Left hindlimb (tissue), 1 donor: ENCODE measurements around the gene GOLGA6D.
"Not testable (repeated sequence)": the region's sequence is repeated elsewhere in the genome, so short reads cannot be mapped to it uniquely, and the experiment has no call there.

Experiments used
- DNase-seq: peaks from one replicate; pipeline ENCODE4 v3.0.0-alpha.2; 2018

The GOLGA6D gene, protein sequence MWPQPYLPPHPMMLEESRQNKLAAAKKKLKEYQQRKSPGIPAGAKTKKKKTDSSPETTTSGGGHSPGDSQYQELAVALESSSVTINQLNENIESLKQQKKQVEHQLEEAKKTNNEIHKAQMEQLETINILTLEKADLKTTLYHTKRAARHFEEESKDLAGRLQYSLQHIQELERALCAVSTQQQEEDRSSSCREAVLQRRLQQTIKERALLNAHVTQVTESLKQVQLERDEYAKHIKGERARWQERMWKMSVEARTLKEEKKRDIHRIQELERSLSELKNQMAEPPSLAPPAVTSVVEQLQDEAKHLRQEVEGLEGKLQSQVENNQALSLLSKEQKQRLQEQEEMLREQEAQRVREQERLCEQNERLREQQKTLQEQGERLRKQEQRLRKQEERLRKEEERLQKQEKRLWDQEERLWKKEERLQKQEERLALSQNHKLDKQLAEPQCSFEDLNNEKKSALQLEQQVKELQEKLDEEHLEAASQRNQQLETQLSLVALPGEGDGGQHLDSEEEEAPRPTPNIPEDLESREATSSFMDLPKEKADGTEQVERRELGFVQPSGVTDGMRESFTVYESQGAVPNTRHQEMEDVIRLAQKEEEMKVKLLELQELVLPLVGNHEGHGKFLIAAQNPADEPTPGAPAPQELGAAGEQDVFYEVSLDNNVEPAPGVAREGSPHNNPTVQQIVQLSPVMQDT

DNA sequence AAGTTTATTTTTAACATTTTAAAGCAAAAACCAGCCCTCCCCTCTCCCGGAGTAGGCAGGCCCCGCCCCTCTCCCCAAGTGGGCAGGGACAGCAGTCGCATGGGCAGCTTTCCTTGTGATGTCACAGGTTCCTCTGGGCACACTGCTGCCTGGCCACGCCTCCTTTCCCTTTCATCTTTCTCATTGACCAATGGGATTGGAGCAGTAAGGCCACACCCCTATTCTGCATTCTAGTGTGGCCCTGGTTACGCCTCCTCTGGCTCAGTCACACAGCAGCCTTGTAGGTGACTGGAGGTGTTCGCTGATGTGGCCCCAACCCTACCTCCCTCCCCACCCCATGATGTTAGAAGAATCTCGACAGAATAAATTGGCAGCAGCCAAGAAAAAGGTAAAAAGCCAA is at the start of gene GOLGA6D:
TSS of gene GOLGA6D (plus strand) at position 264 of the 400 bp plus-strand sequence. CDS start at position 305, 41 bp downstream.
- not testable (repeated sequence) for DNase-seq

GRCh38 chr15:75233504-75234190 is 49.0 kb upstream of the GOLGA6D start:
- DNase-seq = no peak

- no peak for DNase-seq
Measured at GRCh38 chr15:75234191-75234810, 48.3 kb upstream of the GOLGA6D start.

GRCh38 chr15:75235051-75235673 is 47.5 kb upstream of the GOLGA6D start:
- DNase-seq = no peak

GRCh38 chr15:75235760-75236729 is 46.6 kb upstream of the GOLGA6D start:
- no peak for DNase-seq

DNA sequence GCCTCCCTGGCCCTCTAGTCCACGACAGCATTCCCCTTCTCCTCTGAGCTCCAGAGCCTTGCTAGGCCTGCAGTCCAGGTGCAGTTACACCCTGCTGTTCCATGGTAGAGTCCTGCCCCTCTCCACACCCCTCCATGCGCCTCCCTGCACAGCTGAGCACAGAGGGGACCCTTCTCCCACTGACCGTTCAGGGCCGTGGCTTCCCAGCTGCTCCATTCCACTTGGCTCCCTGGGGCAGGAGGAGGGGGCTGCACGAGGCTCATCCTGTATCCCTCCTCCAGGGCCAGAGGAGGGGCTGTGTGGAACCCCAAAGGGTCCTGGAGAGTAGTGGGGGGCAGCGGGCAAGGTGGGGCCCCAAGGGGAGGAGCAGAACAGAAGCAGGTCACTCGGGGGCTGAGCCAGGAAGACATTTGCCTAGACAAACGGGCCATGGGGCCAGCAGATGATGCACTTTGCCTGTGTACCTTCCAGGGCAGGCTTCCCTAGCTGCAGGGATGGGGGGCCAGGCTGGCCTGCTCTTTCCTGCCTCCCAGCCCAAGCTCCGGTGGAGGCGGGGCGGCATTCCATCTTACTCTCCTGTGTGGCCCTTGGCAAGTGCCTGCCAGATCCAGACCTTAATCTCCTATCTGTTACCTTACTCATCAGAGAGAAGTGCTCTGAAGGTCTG is 45.2 kb upstream of the GOLGA6D start:
- no peak for DNase-seq

DNA sequence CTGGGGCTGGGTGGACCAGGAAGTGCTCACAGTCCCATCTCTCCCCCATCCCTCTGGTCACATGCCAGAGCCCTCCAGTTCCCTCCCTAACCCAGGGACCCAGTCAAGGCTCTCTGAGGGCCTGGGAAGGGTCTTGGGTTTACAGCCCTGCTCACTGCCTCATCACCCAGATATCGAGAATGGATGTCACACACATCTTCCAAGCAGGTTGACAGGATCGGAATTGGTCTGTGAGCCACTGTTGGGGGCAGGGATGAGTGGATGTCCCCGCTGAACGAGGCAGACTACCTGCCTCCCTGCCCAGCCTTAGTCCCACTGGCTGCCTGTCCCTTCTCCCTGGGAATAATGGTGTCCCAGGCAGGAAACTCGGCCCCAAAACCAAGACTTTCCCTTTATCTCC is 44.5 kb upstream of the GOLGA6D start:
- DNase-seq = no peak

- not testable (repeated sequence) for DNase-seq
Measured at GRCh38 chr15:75245741-75246140, 36.9 kb upstream of the GOLGA6D start.

DNA sequence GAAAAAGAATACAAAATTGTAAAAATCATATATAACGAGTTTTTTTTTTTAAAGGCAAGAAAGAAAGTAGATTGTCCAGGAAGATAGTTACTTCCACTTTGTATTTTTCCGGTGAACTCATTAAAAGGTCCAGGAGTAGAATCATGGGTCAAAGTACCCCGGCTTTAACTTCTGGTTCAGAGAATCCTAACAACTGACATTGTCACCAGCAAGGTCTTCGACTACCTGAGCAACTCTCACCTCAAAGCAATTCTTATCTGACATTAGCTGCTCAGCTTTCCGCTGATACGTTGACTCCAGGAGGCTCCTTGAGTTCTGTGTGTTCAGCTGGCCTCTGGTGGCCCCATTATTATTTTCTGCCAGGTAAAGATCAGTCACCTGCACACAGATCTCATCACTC is 33.6 kb upstream of the GOLGA6D start:
- not testable (repeated sequence) for DNase-seq

DNA sequence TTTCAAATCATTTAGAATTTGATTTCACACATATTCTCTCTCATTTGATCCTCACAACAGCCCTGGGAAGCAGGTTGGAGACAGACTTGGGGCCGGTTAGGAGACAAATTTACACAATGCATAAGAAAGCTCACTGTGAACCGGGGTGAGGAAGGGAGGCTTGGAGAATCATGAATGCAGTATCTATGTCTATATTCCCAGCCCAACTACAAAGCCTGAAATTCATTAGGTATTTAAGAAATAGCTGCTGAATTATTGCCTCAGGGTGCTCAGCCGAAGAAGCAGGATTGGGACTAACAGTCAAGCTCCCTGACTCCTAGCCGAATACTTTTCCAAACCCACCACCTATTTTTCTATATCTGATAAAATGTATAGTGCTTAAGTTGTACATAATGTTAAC is 32.9 kb upstream of the GOLGA6D start:
- DNase-seq = no peak

DNA sequence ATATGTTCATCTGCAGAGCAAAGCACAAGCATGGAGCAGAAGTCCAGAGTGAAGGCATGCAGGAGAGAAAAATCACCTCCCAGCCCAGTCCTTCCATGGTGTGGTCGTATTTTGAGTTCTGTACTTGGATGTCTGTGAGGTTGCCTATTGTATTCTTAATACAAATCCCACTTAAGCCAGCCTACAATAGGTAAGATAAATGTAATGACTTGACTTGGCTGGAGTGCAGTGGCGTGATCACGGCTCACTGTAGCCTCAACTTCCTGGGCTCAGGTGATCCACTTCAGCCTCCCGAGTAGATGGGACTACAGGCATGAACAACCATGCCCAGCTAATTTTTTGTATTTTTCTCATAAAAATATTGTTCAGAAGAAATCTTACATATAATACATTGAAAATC is 31.3 kb upstream of the GOLGA6D start:
- DNase-seq = not testable (repeated sequence)

DNA sequence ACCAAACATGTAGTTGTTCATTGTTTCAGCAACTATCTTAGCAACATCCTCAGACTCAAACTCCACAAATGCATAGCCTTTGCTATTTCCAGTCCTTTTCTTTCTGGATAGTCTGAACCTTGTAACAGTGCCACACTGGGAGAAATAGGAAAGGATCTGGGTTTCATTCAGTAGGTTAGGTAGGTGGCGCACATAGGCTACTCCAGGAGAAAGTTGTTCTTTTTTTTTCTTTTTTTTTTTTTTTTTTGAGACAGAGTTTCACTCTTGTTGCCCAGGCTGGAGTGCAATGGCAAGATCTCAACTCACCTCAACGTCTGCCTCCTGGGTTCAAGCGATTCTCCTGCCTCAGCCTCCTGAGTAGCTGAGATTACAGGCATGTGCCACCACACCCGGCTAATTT is 30.4 kb upstream of the GOLGA6D start:
- DNase-seq = not testable (repeated sequence)

DNA sequence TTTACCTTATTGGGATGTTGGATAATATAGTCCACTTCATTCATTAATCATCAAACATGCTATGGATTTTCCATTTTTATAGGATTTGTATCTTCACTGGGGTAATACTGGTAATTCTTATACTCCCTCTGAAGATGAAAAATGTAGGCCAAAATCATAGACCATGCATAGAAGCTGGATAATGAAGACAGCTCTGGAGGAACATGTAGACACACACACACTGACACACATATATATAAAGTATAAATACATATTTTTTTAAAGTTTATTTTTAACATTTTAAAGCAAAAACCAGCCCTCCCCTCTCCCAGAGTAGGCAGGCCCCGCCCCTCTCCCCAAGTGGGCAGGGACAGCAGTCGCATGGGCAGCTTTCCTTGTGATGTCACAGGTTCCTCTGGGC is 24.6 kb upstream of the GOLGA6D start, which contains the start of gene GOLGA6C:
TSS of gene GOLGA6C (plus strand) at position 301 of the 400 bp plus-strand sequence. CDS start 265 bp downstream, outside the sequence.
- not testable (repeated sequence) for DNase-seq

DNA sequence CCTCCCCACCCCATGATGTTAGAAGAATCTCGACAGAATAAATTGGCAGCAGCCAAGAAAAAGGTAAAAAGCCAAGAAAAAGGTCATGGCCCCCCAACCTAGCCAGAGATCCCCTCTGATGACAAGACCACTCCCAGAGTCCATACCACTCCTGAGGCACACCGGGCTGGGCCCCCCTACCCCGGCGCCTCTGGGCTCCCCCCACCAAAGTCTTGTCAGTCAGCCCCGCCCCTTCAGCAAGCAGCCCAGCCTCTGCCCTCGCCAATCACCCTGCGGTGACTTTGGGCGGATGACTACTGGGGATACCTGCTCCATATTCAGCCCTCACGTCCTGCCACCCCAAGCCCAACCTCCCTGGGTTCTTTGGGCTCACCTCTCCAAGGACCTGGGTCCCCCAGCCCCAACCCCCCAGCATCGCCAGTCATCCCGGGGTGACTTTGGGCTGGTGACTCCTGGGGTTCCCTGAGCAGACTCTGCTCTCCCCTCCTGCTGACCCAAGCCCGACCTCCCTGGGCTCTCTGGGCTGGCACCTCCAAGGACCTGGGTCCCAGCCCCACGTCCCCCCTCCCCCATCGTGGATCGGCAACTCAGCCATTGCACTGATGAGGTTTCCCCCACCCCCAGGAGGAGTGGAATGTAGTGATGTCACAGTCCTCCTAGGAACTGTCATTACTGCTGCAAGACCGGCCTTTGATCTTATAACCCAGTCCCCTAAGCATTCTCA is 23.9 kb upstream of the GOLGA6D start:
- not testable (repeated sequence) for DNase-seq

DNA sequence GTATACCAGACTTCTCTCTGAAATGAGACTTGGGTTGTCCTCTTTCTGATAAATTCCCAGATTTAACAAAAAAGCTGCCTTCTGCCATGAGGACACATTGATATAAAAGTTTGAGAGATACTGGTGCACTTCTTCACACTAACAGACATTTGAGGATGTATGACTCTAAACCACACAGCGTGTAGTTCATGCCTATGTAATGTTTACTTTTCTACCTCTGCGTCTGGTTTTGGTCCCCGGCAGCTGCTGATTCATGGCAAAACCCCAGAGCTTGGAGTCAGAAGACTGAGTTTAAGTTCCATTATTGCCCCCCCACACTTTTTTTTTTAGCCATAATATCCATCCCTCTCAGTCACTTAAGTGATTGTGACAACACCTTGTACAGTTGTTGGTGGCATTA is 22.8 kb upstream of the GOLGA6D start:
- DNase-seq = not testable (repeated sequence)

GRCh38 chr15:75273751-75274359 is 8.8 kb upstream of the GOLGA6D start:
- not testable (repeated sequence) for DNase-seq

- DNase-seq = peak; percentile 46
Measured at GRCh38 chr15:75274509-75275107, 8.0 kb upstream of the GOLGA6D start.

DNA sequence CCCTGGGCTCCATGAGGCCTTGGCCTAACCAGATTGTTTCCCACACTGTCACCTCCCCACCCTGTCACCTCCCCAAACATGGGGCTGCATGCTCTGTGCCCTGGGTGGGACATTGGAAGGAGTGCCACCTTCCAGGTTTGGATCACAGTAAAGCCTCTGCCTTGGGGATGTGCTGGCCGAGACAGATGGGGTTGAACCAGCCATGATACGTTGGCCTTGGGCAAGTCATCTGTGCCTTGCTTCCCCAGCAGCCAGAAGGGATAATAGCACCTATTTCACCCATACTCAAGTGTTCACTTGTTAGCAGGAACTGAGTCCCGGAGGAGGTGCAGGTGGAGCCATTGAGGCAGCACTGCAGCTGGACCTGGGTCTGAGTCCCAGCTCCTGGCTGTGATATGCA is 7.0 kb upstream of the GOLGA6D start:
- peak; percentile 6 for DNase-seq

DNA sequence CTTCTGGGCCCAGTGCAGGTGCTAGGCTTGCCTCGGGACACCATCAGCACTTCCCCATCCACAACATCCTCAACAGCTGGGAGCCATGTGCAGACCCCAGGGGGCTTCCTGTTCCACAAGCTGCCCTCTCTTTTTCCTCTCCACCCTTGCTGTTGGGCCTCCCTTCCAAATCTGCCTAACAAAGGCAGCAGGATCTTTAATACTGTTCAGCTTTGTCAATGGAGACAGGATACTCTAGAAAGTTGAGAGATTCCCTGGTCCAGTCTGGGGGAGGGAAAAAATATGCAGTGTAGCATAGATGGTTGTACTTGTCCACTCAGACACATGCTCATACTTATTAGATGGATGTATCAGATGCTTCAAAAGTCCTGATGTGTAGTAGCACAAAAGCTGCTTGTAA is 4.1 kb upstream of the GOLGA6D start:
- DNase-seq = peak; percentile 2
